ENCODE results near the gene SLC35D1.

SLC35D1 gene

DNA sequence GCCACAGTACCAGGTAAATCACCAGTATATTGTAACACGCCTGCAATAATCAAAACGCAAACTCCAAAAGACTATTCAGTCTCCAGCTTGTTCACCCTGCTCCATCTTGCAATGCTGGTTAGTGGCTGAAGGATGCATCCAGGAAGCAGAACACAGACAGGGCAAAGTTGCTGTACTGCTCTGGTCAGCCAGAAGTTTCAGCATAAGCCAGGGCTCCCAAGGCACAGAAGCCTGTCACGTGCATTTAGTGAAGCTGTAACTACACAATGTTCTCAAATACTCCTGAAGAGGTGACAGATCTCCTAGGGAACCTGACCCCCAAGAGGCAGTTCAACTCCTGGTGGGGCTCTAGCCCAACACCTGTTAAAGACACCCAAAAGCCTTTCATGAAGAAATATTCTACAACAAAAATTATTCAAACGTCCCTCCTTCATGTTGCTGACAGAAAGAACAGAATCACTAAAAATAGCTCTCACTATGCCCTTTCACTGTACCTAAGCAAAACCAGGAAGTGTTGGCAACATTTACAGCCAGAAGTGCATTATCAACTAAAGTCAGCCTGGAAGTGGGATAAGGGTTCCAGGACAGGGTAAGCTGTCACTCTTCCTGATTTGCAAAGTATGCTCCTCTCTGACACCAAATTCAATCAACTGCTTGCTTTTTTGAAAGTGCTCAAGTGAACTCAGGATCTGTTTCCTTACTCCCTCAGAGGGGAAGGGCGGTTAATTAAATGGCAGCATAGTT, 52.1 kb downstream of the SLC35D1 start:
- no peak overlapping the region for H3K4me3 ChIP-seq (ENCODE audit: control insufficient read depth, low read depth, low read length)
- DNase-seq (ENCODE audit: low read depth), result no peak
- TF ChIP-seq, protein P1, sequence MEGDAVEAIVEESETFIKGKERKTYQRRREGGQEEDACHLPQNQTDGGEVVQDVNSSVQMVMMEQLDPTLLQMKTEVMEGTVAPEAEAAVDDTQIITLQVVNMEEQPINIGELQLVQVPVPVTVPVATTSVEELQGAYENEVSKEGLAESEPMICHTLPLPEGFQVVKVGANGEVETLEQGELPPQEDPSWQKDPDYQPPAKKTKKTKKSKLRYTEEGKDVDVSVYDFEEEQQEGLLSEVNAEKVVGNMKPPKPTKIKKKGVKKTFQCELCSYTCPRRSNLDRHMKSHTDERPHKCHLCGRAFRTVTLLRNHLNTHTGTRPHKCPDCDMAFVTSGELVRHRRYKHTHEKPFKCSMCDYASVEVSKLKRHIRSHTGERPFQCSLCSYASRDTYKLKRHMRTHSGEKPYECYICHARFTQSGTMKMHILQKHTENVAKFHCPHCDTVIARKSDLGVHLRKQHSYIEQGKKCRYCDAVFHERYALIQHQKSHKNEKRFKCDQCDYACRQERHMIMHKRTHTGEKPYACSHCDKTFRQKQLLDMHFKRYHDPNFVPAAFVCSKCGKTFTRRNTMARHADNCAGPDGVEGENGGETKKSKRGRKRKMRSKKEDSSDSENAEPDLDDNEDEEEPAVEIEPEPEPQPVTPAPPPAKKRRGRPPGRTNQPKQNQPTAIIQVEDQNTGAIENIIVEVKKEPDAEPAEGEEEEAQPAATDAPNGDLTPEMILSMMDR (conservative IDR thresholded peaks at IDR 0.05; ENCODE audit: control insufficient read depth, insufficient read depth, low read depth, low read length), result no peak

DNA sequence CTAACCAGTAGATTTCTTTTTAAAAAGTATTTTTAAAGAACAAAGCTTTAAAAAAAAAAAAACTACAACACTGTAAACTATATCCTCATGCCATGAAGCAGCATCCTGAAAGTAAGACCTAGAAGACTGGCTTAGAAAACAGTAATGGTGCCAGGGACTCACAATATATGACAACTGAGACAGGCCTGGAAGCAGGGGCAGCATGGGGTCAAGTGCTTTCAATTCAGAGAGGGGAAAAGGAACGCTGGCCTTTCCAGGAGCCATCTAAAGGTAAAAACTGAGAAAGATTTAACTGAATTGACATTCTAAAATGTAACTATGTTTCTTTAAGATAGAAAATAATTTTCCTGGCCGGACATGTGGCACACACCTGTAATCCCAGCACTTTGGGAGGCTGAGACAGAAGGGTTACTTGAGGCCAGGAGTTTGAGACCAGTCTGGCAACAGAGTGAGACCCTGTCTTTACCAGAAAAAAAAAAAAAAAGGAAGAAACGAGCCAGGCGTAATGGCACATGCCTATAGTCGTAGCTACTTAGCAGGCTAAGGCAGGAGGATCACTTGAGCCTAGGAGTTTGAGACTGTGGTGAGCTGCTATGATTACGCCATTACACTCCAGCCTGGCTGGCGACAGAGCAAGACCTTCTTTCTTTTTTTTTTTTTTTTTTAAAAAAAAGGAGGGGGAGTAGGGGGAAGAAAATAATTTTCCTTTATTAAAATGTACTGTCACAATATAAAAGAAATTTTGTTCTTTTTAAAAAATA, 54.1 kb downstream of the SLC35D1 start:
- no peak for DNase-seq (ENCODE audit: low read depth)
- TF ChIP-seq, protein P1 (conservative IDR thresholded peaks at IDR 0.05; ENCODE audit: control insufficient read depth, insufficient read depth, low read depth, low read length), result no peak
- no peak overlapping the region for H3K4me3 ChIP-seq (ENCODE audit: control insufficient read depth, low read depth, low read length)

DNA sequence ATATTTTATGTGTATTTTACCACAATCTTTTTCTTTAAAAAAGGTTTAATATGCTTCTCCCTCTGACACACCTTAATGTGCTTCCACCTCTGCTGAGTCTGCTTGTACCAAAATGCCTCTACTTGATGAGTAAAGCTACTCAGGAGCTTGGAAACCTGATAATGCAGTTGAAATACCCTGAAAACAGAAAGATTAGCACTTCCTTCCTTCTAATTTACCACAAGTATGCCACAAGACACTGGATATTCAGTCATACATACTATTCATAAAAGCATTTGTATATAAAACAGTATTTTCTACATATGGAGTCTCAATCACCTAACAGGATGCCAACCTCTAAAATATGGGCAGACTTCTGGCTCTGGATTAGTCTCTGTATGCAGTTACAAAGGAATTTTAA, 55.0 kb downstream of the SLC35D1 start:
- TF ChIP-seq, protein P1 (conservative IDR thresholded peaks at IDR 0.05; ENCODE audit: control insufficient read depth, insufficient read depth, low read depth, low read length), result no peak
- DNase-seq (ENCODE audit: low read depth), result no peak

DNA sequence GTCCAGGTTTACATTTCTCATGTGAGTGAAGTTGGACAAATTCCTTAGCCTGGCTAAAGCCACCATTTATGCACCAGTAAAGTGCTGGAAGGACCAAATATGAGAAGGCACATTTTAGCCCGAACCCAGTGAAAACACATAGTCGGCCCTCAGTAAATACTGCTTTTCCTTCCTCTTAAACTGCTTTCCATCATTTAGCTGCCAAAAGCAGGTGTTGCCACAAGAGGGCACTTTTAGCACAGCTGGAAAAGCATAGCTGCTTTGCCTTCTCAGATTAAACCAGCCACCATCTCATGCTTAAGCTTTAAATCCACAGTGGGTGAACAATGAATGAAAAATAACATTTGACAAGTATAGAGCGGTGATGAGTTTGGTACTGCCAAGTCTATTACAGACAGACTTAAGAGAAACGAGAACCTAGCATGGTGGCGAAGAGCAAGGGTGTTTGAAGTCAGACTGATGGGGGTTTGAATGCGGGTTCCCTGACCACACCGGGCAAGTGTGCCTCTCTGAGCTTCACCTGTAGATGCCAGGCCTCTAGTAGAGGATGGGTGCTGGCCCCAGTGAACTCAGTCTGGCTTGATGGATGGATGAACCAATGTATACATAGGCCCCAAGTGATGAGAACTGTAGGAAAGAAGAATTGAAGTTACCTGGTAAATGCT, 57.8 kb downstream of the SLC35D1 start:
- TF ChIP-seq, protein P1 (conservative IDR thresholded peaks at IDR 0.05; ENCODE audit: control insufficient read depth, insufficient read depth, low read depth, low read length), result peak; percentile 93
- H3K4me3 ChIP-seq (ENCODE audit: control insufficient read depth, low read depth, low read length), result no peak overlapping the region
- peak; percentile 75 for DNase-seq (ENCODE audit: low read depth)

More for the DNA sequence above, 55.0 kb downstream of the SLC35D1 start:
- no peak overlapping the region for H3K4me3 ChIP-seq (ENCODE audit: control insufficient read depth, low read depth, low read length)

DNA sequence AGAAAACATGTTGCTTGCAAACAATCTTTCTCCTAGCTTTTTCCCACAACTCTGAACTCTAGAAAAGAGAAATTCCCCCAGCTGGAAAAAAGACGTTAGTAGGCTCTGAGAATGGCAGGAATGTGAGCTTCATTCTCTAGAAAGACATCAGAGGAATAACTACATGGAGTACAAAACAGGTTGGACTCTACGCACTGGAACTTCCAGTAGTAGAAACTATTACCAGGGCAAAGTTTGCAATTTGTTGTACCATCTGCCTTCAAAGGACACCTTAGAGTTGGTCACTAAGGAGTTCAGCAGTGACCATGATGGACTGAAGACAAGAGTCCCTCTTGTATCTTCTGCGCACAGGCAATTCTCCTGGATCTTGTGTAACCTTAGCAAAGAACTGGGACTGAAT, 60.9 kb downstream of the SLC35D1 start:
- TF ChIP-seq, protein P1 (conservative IDR thresholded peaks at IDR 0.05; ENCODE audit: control insufficient read depth, insufficient read depth, low read depth, low read length), result no peak

DNA sequence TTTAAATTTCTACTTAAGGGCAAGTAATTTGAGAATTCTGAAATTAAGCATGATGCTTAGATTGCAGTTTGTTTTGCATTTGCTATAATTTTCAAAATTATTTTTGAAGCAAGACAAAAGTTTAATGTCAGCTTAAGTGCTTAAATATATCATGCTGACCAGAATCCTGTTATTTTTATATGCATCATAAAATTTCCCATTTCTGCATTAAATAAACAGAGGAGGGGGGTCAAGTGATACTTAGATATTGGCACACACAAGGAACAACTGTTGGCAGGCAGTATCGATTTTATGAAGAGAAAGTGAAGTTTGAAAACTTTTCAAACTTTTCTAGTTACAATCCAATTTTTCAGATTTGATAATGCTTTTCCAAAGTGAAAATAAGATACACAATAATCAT, 68.1 kb downstream of the SLC35D1 start:
- DNase-seq (ENCODE audit: low read depth), result no peak
- no peak overlapping the region for H3K4me3 ChIP-seq (ENCODE audit: control insufficient read depth, low read depth, low read length)
- TF ChIP-seq, protein P1 (conservative IDR thresholded peaks at IDR 0.05; ENCODE audit: control insufficient read depth, insufficient read depth, low read depth, low read length), result no peak

More for the DNA sequence above, 60.9 kb downstream of the SLC35D1 start:
- no peak for DNase-seq (ENCODE audit: low read depth)
- H3K4me3 ChIP-seq (ENCODE audit: control insufficient read depth, low read depth, low read length), result no peak overlapping the region
